SW 1271 (cell line): ENCODE data around the gene DCLK3.

Experiments used
- DNase-seq, 2 experiments: peaks; one replicate each; lab custom pipeline; 2025; lab: John Stamatoyannopoulos, UW

Gene DCLK3

GRCh38 chr3:36707623-36708409 is 56.5 kb downstream of the DCLK3 start:
- peak; percentile 22 to 24 for DNase-seq

- DNase-seq = no peak
Observed at GRCh38 chr3:36705015-36705414, 59.3 kb downstream of the DCLK3 start.

- no peak for DNase-seq
Observed at GRCh38 chr3:36704280-36704679, 60.1 kb downstream of the DCLK3 start.

GRCh38 chr3:36701249-36701572 is 63.1 kb downstream of the DCLK3 start:
- no peak for DNase-seq

GRCh38 chr3:36700537-36701248 is 63.7 kb downstream of the DCLK3 start:
- peak in 1 of 2 experiments; percentile 71 for DNase-seq

GRCh38 chr3:36698314-36698713 is 66.0 kb downstream of the DCLK3 start:
- no peak for DNase-seq

GRCh38 chr3:36697229-36698001 is 66.9 kb downstream of the DCLK3 start:
- no peak for DNase-seq

- DNase-seq = no peak
Observed at GRCh38 chr3:36696799-36697198, 67.6 kb downstream of the DCLK3 start.

- DNase-seq = no peak
Observed at GRCh38 chr3:36695769-36696137, 68.6 kb downstream of the DCLK3 start.

- DNase-seq = no peak
Observed at GRCh38 chr3:36695113-36695768, 69.1 kb downstream of the DCLK3 start.

- DNase-seq = no peak
Observed at GRCh38 chr3:36693670-36694069, 70.7 kb downstream of the DCLK3 start.

GRCh38 chr3:36689560-36689959 is 74.8 kb downstream of the DCLK3 start:
- no peak for DNase-seq

- DNase-seq = no peak
Observed at GRCh38 chr3:36688815-36689214, 75.5 kb downstream of the DCLK3 start.

GRCh38 chr3:36686516-36686915 is 77.8 kb downstream of the DCLK3 start:
- DNase-seq = no peak

- no peak for DNase-seq
Observed at GRCh38 chr3:36681867-36682266, 82.5 kb downstream of the DCLK3 start.

GRCh38 chr3:36680952-36681351 is 83.4 kb downstream of the DCLK3 start:
- DNase-seq = no peak

GRCh38 chr3:36679384-36680200 is 84.8 kb downstream of the DCLK3 start:
- DNase-seq = peak in 1 of 2 experiments; percentile 19

GRCh38 chr3:36678216-36679013 is 85.9 kb downstream of the DCLK3 start:
- DNase-seq = no peak

- peak in 1 of 2 experiments; percentile 48 for DNase-seq
Observed at GRCh38 chr3:36677331-36678007, 86.9 kb downstream of the DCLK3 start.

- DNase-seq = no peak
Observed at GRCh38 chr3:36674816-36675215, 89.5 kb downstream of the DCLK3 start.
